GM04504 (cell line): ENCODE measurements around the gene HOXC13.

Experiments used
- DNase-seq: peaks from one replicate; pipeline ENCODE4 v3.0.0-alpha.2; 2012; ENCODE audit warnings: low read depth

Gene HOXC13

GRCh38 chr12:53982648-53983567 is 44.3 kb downstream of the HOXC13 start:
- no peak for DNase-seq

DNA sequence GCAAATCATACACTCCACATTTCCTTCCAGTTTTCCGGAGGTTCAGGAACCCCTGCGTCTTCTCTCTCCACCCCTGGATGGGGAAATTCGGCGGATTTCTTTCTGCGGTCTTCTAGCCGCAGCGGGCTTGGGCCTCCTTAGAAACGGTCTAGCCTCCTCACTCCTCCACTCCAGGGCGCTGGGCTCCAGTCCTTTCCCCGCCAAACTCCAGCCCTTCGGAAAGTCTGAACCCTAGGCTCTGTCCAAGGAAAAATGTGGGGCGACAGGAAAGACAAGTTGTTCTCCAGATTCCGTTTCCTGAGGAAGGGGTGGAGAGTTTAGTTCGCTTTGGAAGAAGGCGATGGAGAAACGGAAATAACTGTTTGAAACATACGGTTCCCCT is 44.9 kb downstream of the HOXC13 start:
- DNase-seq = no peak

- no peak for DNase-seq
These were observed 45.4 kb downstream of the HOXC13 start for GRCh38 chr12:53983950-53984572.

DNA sequence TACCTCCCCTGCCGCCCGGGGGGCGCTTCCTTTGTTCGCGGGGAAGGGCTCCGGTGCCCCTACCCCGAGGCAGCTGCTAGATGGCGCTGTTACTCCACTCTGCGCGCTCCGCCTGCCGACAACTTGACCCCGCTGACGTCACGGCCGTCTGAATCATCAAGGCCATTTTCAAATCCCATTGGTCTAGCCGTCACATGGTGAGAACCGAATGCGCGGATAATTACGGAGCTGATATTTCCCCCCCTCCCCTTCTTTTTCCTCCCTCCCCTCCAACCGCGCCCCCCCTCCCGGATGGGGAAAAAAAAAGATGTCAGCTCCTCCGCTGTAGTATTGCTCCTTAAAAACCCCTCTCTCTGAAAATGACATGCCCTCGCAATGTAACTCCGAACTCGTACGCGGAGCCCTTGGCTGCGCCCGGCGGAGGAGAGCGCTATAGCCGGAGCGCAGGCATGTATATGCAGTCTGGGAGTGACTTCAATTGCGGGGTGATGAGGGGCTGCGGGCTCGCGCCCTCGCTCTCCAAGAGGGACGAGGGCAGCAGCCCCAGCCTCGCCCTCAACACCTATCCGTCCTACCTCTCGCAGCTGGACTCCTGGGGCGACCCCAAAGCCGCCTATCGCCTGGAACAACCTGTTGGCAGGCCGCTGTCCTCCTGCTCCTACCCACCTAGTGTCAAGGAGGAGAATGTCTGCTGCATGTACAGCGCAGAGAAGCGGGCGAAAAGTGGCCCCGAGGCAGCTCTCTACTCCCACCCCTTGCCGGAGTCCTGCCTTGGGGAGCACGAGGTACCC is 46.5 kb downstream of the HOXC13 start, which contains the start of gene HOXC10:
Gene HOXC10, plus strand, starts transcription at position 246 of the 791 bp plus-strand sequence. Its CDS starts 114 bp downstream, at position 360.
- DNase-seq = peak; percentile 98

DNA sequence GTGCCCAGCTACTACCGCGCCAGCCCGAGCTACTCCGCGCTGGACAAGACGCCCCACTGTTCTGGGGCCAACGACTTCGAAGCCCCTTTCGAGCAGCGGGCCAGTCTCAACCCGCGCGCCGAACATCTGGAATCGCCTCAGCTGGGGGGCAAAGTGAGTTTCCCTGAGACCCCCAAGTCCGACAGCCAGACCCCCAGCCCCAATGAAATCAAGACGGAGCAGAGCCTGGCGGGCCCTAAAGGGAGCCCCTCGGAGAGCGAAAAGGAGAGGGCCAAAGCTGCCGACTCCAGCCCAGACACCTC is 47.0 kb downstream of the HOXC13 start:
- DNase-seq = no peak

DNA sequence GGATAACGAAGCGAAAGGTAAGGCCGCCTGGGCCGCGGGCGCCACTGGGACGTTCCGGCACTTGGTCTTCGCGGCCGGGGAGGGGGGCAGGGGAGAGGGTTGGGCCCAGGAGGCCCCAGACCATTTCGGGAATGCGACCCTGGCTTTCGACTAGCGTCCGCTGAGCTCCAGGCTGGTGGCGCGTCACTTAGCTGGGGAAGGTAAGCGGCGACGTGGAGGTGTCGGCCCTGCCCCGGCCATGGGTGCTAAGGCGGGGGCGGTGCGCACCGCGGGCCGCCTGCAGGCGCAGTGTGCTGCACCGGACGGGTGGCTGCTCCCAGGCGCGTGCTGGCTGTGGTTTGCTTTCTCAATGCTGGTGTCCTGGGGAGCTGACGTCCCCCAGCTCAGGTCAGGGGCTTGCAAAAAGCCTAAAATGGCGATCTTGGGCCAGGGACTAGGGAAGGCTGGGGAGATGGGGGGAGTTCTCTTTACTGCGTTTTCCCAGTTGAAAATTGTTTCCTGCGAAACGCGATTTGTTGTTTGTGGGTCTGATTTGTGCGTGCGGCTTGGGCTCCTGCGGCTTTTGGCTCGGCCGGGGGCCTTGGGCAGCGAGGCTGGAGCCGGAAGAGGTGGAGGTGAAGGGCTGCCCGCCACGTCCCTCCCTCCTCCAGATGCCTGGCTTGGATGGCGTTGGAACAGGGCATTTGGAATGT is 47.5 kb downstream of the HOXC13 start:
- no peak for DNase-seq

GRCh38 chr12:53986686-53987483 is 48.3 kb downstream of the HOXC13 start:
- no peak for DNase-seq

- DNase-seq = no peak
These were observed 49.2 kb downstream of the HOXC13 start for GRCh38 chr12:53987787-53988230.

- DNase-seq = no peak
These were observed 50.1 kb downstream of the HOXC13 start for GRCh38 chr12:53988541-53989226.

GRCh38 chr12:53989227-53990113 is 50.8 kb downstream of the HOXC13 start:
- DNase-seq = no peak

DNA sequence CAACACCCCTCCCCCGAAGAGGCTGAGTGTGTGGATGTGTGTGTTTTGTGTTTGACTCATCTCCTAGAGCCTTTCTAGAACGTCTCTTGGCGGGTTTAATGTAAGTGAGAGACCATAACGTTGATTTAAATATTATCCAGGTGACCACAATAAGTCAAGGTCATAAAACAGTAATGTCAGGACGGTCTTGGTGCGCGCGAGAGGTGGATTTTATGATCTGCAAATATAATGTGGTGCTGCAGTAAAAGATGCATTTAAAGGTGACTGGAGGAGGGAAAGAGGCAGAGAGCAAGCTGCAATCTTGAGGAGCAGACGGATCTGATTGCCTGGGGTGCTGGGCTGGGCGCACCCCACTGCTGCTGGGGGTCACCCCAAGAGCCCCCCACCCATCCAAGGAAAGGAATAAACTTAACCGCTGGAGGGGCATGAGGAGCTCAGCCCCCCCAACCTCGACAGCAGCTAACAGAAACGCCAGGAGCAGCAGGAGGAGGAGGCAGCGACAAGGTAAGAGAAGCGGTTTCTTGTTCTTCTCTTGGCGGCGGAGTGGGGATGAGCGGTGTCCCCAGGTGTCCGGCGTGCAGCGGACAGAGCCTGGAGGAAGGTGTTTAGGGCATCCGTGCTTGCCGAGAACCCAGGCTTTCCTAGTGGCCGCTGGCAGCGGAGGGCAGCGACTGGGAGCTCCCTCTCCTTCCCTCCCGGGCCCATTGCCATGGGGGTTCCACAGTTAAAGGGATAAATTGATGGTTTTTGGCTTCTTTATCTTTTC is 51.9 kb downstream of the HOXC13 start:
- no peak for DNase-seq

- DNase-seq = no peak
These were observed 52.4 kb downstream of the HOXC13 start for GRCh38 chr12:53991077-53991460.

- DNase-seq = no peak
These were observed 53.8 kb downstream of the HOXC13 start for GRCh38 chr12:53992377-53992889.

DNA sequence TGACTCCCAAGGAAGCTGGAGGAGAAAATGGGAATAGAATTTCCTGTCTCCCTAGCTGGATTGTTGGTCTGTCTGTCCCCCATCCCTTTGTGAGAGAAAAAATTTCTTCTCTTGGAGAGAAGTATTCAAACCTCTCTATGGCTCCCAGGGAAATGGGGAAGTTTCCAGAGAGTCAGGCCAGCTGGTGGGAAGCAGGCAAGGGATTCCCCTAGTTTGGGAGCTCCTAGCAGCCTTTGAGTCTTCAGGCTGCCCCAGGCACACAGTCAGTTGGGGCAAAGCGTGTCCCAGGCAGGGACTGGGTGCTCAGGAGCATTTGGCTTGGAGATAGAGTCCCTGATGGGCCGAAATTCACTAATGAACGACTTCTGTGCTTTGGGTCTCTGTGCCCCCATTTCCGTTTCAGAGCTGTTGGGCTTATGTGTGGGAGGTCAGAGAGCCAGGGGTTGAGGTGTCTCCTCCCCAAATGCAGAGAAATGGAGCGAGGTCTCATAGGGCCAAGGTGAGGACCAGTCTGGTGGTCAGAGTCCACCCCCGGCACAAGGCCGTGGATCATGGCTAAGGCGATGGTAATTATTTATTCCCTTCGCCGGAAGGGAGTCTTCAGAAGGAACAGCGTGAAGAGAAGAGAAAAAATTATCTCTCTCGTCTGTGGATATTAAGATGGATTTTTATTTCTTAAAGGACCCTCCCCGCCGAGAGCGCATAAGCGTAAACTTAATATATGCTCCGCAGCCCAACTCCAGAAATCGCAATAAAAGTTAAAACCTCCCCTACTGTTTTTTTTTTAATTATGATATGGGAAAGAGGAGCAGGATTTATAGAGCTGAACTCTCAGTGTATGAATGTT is 54.8 kb downstream of the HOXC13 start:
- DNase-seq = no peak

DNA sequence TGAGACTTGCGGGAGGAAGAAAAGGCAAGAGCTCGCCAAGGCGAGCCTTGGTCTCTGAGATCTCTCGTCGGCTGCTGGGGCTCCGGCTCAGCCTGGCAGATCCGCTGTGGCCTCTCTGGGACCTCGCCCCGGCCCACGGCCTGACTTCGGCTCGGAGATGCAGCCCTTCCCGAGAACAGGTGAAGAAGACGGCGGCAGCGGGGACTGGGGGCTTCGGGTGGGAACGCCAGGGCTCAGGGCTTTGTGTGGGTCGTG is 55.3 kb downstream of the HOXC13 start:
- no peak for DNase-seq

DNA sequence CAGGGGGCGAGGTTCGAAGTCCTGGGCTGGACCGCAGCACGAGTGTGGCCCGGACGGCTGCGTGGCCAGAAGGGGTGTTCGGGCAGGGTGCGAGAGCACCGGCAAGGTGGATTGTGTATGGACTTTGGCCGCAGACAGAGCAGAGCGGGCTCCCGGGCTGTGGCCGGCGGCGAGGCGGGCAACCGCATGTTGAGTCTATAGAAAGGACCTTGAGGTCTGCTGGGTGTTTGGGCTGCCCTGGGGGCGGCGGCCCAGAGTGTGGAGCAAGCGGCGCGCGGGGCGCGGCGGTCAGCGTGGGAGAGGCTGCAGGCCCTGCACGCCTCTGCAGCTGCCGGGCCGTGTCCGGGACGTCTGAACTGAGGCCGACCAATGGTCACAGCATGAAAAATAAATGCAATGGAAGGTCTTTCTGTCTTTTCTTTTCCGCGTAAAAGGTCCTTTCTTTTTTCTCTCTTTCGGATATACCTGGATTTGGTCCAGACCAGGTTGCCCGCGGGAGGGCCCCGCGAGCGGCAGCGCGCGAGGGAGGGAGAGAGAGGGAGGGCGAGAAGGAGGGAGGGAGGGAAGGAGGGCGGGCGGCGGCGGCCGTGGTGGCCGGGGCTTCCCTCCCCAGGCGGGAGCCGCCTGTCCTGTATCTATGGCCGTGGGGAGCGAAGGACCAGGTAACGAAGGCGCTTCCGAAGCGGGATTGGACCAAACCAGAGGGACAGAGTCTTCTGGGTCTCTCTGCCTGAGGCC is 55.8 kb downstream of the HOXC13 start:
- DNase-seq = no peak

DNA sequence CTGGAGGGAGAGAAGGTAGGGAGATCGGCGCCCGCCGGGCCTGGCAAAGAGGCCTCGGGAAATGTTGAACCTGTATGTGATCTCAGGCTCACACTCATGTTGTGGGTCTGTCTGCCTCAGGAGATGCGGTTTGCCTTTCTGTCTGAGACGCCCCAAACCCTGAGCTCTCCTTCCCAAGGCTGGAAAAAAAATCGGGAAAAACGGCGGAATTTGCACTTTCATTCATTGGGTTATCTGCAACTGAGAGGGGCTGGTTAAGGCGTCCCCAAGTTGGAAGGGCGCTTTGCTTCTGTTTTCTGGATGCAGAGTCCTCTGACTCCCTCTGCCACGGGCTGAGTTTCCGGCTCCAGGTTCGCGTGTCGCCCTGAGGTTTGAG is 56.4 kb downstream of the HOXC13 start:
- no peak for DNase-seq
